ENCODE measurements around the gene DACT3.
"Not testable (repeated sequence)": the region's sequence is repeated elsewhere in the genome, so short reads cannot be mapped to it uniquely, and the experiment has no call there.

DACT3 gene

GRCh38 chr19:46633130-46633529 is 27.9 kb downstream of the DACT3 start:
- DNase-seq: no peak

GRCh38 chr19:46631481-46631880 is 29.5 kb downstream of the DACT3 start:
- no peak for DNase-seq

- no peak for DNase-seq
These were observed 30.3 kb downstream of the DACT3 start for GRCh38 chr19:46630586-46631205.

GRCh38 chr19:46629546-46630025 is 31.4 kb downstream of the DACT3 start:
- peak; percentile 72 for DNase-seq

GRCh38 chr19:46628970-46629369 is 32.0 kb downstream of the DACT3 start:
- DNase-seq: not testable (repeated sequence)

GRCh38 chr19:46626446-46626845 is 34.5 kb downstream of the DACT3 start:
- no peak for DNase-seq

GRCh38 chr19:46625731-46626130 is 35.3 kb downstream of the DACT3 start:
- no peak for DNase-seq

- no peak for DNase-seq
These were observed 35.9 kb downstream of the DACT3 start, which contains the start of gene PTGIR for GRCh38 chr19:46624958-46625661. Gene PTGIR, minus strand, starts transcription at chr19:46625089. Its CDS starts 864 bp downstream, at chr19:46624225.

- no peak for DNase-seq
These were observed 37.0 kb downstream of the DACT3 start for GRCh38 chr19:46623915-46624502.

- DNase-seq: no peak
These were observed 38.9 kb downstream of the DACT3 start for GRCh38 chr19:46622118-46622446.

GRCh38 chr19:46621191-46622117 is 39.5 kb downstream of the DACT3 start:
- no peak for DNase-seq

- DNase-seq: no peak
These were observed 40.3 kb downstream of the DACT3 start for GRCh38 chr19:46620716-46621115.

GRCh38 chr19:46620267-46620666 is 40.7 kb downstream of the DACT3 start:
- no peak for DNase-seq

- DNase-seq: no peak
These were observed 42.2 kb downstream of the DACT3 start for GRCh38 chr19:46618670-46619231.

GRCh38 chr19:46617601-46618000 is 43.4 kb downstream of the DACT3 start:
- no peak for DNase-seq

- DNase-seq: peak; percentile 70
These were observed 44.2 kb downstream of the DACT3 start for GRCh38 chr19:46616631-46617322.

- no peak for DNase-seq
These were observed 45.0 kb downstream of the DACT3 start for GRCh38 chr19:46615966-46616365.

GRCh38 chr19:46614114-46614722 is 46.8 kb downstream of the DACT3 start:
- DNase-seq: peak; percentile 58

GRCh38 chr19:46613525-46613924 is 47.5 kb downstream of the DACT3 start:
- no peak for DNase-seq

- no peak for DNase-seq
These were observed 49.2 kb downstream of the DACT3 start for GRCh38 chr19:46611776-46612175.
